Measurements from ENCODE around the gene LMLN.

DNA sequence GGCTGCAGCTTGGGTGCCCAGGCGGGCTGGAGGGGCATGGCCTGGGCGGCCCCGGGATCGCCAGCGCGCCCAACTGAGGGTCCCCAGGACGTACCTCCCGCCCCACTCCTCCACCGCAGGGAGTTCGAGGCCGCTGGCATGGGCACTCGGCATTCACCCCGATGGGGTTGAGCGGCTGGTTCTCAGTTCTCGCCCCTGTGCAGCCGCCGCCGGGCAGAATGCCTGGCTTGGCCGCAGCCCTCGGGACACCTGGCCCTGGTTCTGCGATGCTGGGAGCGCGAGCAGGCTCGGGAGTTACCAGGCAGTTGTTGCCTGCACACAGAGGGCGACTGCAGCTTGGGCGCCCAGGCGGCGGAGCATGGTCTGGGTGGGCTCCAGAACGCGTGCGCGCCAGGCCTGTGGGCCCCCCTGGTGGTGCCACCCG, 121.4 kb downstream of the LMLN start:
- TF ChIP-seq CTCF (conservative IDR thresholded peaks at IDR 0.05; ENCODE audit: low read length) (no peak), EZH2phosphoT487 (IDR thresholded peaks at IDR 0.05; ENCODE audit: borderline replicate concordance, low read depth, low read length) (no peak)

Measured in OCI-LY7 (cell line).